Measurements from ENCODE around the gene CCL11. TPM values are rescaled to one million over a fixed set of nuclear protein-coding genes. Genes with fewer than 3 reads are reported as not detected.

Gene CCL11
- total RNA-seq, 4 donors from 2014 or later: not detected

DNA sequence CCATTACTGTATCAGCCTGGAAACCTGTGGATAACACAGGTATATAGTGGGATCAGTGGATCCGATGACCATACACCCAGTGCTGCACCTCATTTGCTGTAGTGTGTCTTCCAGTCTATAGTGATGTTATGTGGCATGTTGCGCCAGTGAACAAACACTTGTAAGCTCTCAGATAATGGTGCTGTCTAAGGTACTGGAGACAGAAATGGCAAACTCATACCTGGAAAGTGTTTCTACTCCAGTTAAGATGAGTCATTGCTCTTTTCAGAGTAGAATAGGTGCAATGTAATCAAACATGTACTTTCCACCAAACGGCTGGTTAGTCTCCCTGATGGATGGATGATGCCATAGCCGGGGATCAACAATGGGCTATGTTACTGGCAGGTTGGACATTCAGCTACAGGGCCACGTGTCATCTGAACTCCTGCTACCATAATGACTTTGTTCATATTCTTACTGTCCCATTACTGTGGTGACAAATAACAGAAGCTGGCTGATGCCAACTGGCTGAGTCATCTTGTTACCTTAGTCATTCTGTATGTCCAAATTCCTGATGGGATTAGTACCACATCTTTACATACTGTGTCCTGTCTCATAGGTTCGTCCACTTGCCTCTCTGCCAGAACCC is 6.3 kb downstream of the CCL11 start:
- DNase-seq (ENCODE audit: low spot score in 2 of 2): no peak
- no peak for TF ChIP-seq POLR2A (IDR thresholded peaks at IDR 0.05)
- TF ChIP-seq EP300 (IDR thresholded peaks at IDR 0.05): no peak
- TF ChIP-seq CTCF (IDR thresholded peaks at IDR 0.05): no peak
- no peak for TF ChIP-seq POLR2AphosphoS5 (IDR thresholded peaks at IDR 0.05)
- no peaks in the 10 kb centered on the region for H3K4me1 ChIP-seq
- no peak overlapping the region for H3K27ac ChIP-seq
- H3K27me3 ChIP-seq: peaks cover 7% of the 10 kb centered on the region
- no peaks in the 10 kb centered on the region for H3K36me3 ChIP-seq
- 91% methylated on average over 6 of the region's 6 CpGs for WGBS
- H3K9me3 ChIP-seq: no peaks in the 10 kb centered on the region
- H3K4me3 ChIP-seq: no peak overlapping the region

GRCh38 chr17:34299027-34299426 is 13.5 kb downstream of the CCL11 start:
- no peak for DNase-seq (ENCODE audit: low spot score in 2 of 2)
- Histone ChIP-seq H3K27ac (no peak overlapping the region), H3K9me3 (no peaks in the 10 kb centered on the region), H3K36me3 (no peaks in the 10 kb centered on the region), H3K27me3 (no peaks in the 10 kb centered on the region), H3K4me1 (peaks cover 29% of the 10 kb centered on the region), H3K4me3 (no peak overlapping the region)
- WGBS: 98% methylated on average over 2 of the region's 2 CpGs
- TF ChIP-seq POLR2AphosphoS5 (IDR thresholded peaks at IDR 0.05) (no peak), CTCF (IDR thresholded peaks at IDR 0.05) (no peak), POLR2A (IDR thresholded peaks at IDR 0.05) (no peak), EP300 (IDR thresholded peaks at IDR 0.05) (no peak)

- no peak overlapping the region for H3K27ac ChIP-seq
- no peak for DNase-seq (ENCODE audit: low spot score in 2 of 2)
- no peaks in the 10 kb centered on the region for H3K27me3 ChIP-seq
- TF ChIP-seq POLR2A (IDR thresholded peaks at IDR 0.05): no peak
- TF ChIP-seq POLR2AphosphoS5 (IDR thresholded peaks at IDR 0.05): no peak
- TF ChIP-seq CTCF (IDR thresholded peaks at IDR 0.05): no peak
- TF ChIP-seq EP300 (IDR thresholded peaks at IDR 0.05): no peak
- no peaks in the 10 kb centered on the region for H3K9me3 ChIP-seq
- no peak overlapping the region for H3K4me3 ChIP-seq
- 49% methylated on average over 3 of the region's 3 CpGs for WGBS
- peaks cover 29% of the 10 kb centered on the region for H3K4me1 ChIP-seq
- H3K36me3 ChIP-seq: no peaks in the 10 kb centered on the region
Measured at GRCh38 chr17:34299956-34300577, 14.5 kb downstream of the CCL11 start.

- DNase-seq (ENCODE audit: low spot score in 2 of 2): no peak
- Histone ChIP-seq H3K27me3 (no peaks in the 10 kb centered on the region), H3K27ac (no peak overlapping the region), H3K9me3 (no peaks in the 10 kb centered on the region), H3K36me3 (no peaks in the 10 kb centered on the region), H3K4me3 (no peak overlapping the region), H3K4me1 (peaks cover 29% of the 10 kb centered on the region)
- TF ChIP-seq EP300 (IDR thresholded peaks at IDR 0.05) (no peak), POLR2AphosphoS5 (IDR thresholded peaks at IDR 0.05) (no peak), CTCF (IDR thresholded peaks at IDR 0.05) (no peak), POLR2A (IDR thresholded peaks at IDR 0.05) (no peak)
- WGBS: 36% methylated on average over 3 of the region's 3 CpGs
Measured at GRCh38 chr17:34300652-34301370, 15.3 kb downstream of the CCL11 start.

DNA sequence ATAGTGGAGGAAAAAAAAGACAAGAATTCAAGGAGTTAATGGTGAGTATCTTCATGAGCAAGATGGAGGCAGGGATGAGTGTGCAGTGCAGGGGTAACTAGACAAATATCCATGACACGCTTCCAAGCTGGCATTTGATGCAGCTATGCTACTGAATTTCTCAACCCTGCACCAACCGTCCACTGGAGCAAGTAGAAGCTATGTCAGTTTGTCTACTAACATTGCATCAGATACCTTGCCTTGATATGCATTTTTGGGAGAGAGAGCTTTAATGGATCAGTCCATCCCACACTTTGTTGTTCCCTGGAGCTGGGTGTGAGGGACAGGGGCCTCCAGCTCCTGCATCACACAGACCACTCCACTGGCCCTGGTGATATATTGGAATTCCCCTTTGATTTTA is 16.4 kb downstream of the CCL11 start:
- no peak overlapping the region for H3K27ac ChIP-seq
- H3K27me3 ChIP-seq: no peaks in the 10 kb centered on the region
- peaks cover 40% of the 10 kb centered on the region for H3K4me1 ChIP-seq
- no peak for DNase-seq (ENCODE audit: low spot score in 2 of 2)
- H3K4me3 ChIP-seq: no peak overlapping the region
- TF ChIP-seq CTCF (IDR thresholded peaks at IDR 0.05): no peak
- TF ChIP-seq EP300 (IDR thresholded peaks at IDR 0.05): no peak
- no peak for TF ChIP-seq POLR2A (IDR thresholded peaks at IDR 0.05)
- no peak for TF ChIP-seq POLR2AphosphoS5 (IDR thresholded peaks at IDR 0.05)
- WGBS: 46% methylated on average over 2 of the region's 2 CpGs
- no peaks in the 10 kb centered on the region for H3K36me3 ChIP-seq
- no peaks in the 10 kb centered on the region for H3K9me3 ChIP-seq
